Cerebellar nuclear complex (tissue), 1 donor: ENCODE data around the gene CCDC28A.
"Not testable (repeated sequence)": the region's sequence is repeated elsewhere in the genome, so short reads cannot be mapped to it uniquely, and the experiment has no call there.

Experiments
- DNase-seq, 2 experiments: peaks; one replicate each; lab custom pipeline; 2025; lab: John Stamatoyannopoulos, UW

Gene CCDC28A

GRCh38 chr6:138773177-138774091 lies at the start of gene CCDC28A:
Gene CCDC28A (plus strand): TSS chr6:138773769. CDS start chr6:138776121, 2,352 bp downstream.
- DNase-seq = peak; percentile 88 to 93

GRCh38 chr6:138724015-138724414 lies 49.6 kb upstream of the CCDC28A start:
- no peak for DNase-seq

GRCh38 chr6:138726066-138726756 lies 47.4 kb upstream of the CCDC28A start:
- no peak for DNase-seq

GRCh38 chr6:138726757-138727097 lies 46.8 kb upstream of the CCDC28A start:
- DNase-seq = no peak

- DNase-seq = no peak
Observed at GRCh38 chr6:138727182-138727581, 46.4 kb upstream of the CCDC28A start.

- DNase-seq = no peak
Observed at GRCh38 chr6:138728662-138729061, 44.9 kb upstream of the CCDC28A start.

- DNase-seq = not testable (repeated sequence)
Observed at GRCh38 chr6:138730037-138730436, 43.5 kb upstream of the CCDC28A start.

- DNase-seq = no peak
Observed at GRCh38 chr6:138734585-138734984, 39.0 kb upstream of the CCDC28A start.

GRCh38 chr6:138736640-138737039 lies 36.9 kb upstream of the CCDC28A start:
- no peak for DNase-seq

- DNase-seq = no peak
Observed at GRCh38 chr6:138752017-138752416, 21.6 kb upstream of the CCDC28A start.

GRCh38 chr6:138757136-138757535 lies 16.4 kb upstream of the CCDC28A start:
- no peak for DNase-seq

- peak in 1 of 2 experiments; percentile 35 for DNase-seq
Observed at GRCh38 chr6:138765896-138766655, 7.5 kb upstream of the CCDC28A start.

- DNase-seq = no peak
Observed at GRCh38 chr6:138769102-138769676, 4.4 kb upstream of the CCDC28A start.

GRCh38 chr6:138772596-138773176 lies 883 bp upstream of the CCDC28A start:
- DNase-seq = no peak

GRCh38 chr6:138774370-138774769 lies 801 bp downstream of the CCDC28A start:
- DNase-seq = no peak

- DNase-seq = no peak
Observed at GRCh38 chr6:138776659-138777058, 3.1 kb downstream of the CCDC28A start.

GRCh38 chr6:138778331-138778730 lies 4.8 kb downstream of the CCDC28A start:
- DNase-seq = no peak

GRCh38 chr6:138782243-138782642 lies 8.7 kb downstream of the CCDC28A start:
- no peak for DNase-seq

- no peak for DNase-seq
Observed at GRCh38 chr6:138785079-138785478, 11.5 kb downstream of the CCDC28A start.

- DNase-seq = no peak
Observed at GRCh38 chr6:138785980-138786379, 12.4 kb downstream of the CCDC28A start.

GRCh38 chr6:138787138-138787537 lies 13.6 kb downstream of the CCDC28A start:
- no peak for DNase-seq
